A549 (cell line): ENCODE results near the gene KLLN.

Experiments used
- BHLHE40 ChIP-seq: IDR thresholded peaks from 2 replicates; pipeline ENCODE4 v1.6.1; 2012; ENCODE audit warnings: low read depth, low read length, inconsistent platforms
- CTCF ChIP-seq: fragments of >200 bp; sonication (Bioruptor Twin); formaldehyde crosslinking; IDR thresholded peaks from 3 replicates; pipeline ENCODE4 v1.5.1; 2016
- EP300 ChIP-seq, 2 experiments: fragments of >200 bp; sonication (Bioruptor Twin); formaldehyde crosslinking; IDR thresholded peaks; 2 replicates in 1 of 2; 3 replicates in 1 of 2; pipeline ENCODE4 v1.6.1; 2016 to 2017
- ESRRA ChIP-seq: fragments of 150-350 bp; IDR thresholded peaks from 2 replicates; pipeline ENCODE4 v1.6.1; 2014; ENCODE audit warnings: mild to moderate bottlenecking, low read length, borderline replicate concordance
- JUN ChIP-seq, 2 experiments: fragments of >200 bp; sonication (Bioruptor Twin); formaldehyde crosslinking; IDR thresholded peaks; 2 replicates in 1 of 2; 3 replicates in 1 of 2; pipeline ENCODE4 v1.6.1; 2016 to 2017
- POLR2A ChIP-seq: IDR thresholded peaks from 2 replicates; pipeline ENCODE4 v1.6.1; 2012; ENCODE audit warnings: mild to moderate bottlenecking, low read length
- RCOR1 ChIP-seq: fragments of 150-350 bp; IDR thresholded peaks from 2 replicates; pipeline ENCODE4 v1.6.1; 2014; ENCODE audit warnings: antibody characterized with exemption, low read length, low read depth
- RFX5 ChIP-seq: fragments of 450-650 bp; IDR thresholded peaks from 2 replicates; pipeline ENCODE4 v1.7.1; 2014; ENCODE audit warnings: antibody characterized with exemption, mild to moderate bottlenecking, moderate library complexity
- SREBF2 ChIP-seq: fragments of 450-650 bp; IDR thresholded peaks from 2 replicates; pipeline ENCODE4 v1.6.1; 2014; ENCODE audit warnings: mild to moderate bottlenecking, moderate library complexity
- ZNF302 ChIP-seq: fragments of 250-450 bp; sonication (Bioruptor Pico); IDR thresholded peaks from 2 replicates; pipeline ENCODE4 v1.9.0; 2021; ENCODE audit warnings: inconsistent platforms, mild to moderate bottlenecking, moderate library complexity
- TF ChIP-seq, protein P1 (sequence below): fragments of 450-650 bp; IDR thresholded peaks from 2 replicates; pipeline ENCODE4 v1.6.1; 2014; ENCODE audit warnings: antibody characterized with exemption
- TF ChIP-seq, protein P2 (sequence below): fragments of >200 bp; sonication (Bioruptor Twin); formaldehyde crosslinking; IDR thresholded peaks from 2 replicates; pipeline ENCODE4 v1.6.1; 2016
- TF ChIP-seq, protein P3 (sequence below): IDR thresholded peaks from 2 replicates; pipeline ENCODE4 v1.6.1; 2012

- TF ChIP-seq CTCF (no peak), SREBF2 (no peak), RCOR1 (no peak), ZNF302 (CRISPR knock-in tag) (no peak), POLR2A (no peak), RFX5 (no peak), JUN (IDR thresholded peaks at IDR 0.05) (no peak), ESRRA (no peak), EP300 (IDR thresholded peaks at IDR 0.05) (no peak), BHLHE40 (no peak)
- TF ChIP-seq, protein P1, sequence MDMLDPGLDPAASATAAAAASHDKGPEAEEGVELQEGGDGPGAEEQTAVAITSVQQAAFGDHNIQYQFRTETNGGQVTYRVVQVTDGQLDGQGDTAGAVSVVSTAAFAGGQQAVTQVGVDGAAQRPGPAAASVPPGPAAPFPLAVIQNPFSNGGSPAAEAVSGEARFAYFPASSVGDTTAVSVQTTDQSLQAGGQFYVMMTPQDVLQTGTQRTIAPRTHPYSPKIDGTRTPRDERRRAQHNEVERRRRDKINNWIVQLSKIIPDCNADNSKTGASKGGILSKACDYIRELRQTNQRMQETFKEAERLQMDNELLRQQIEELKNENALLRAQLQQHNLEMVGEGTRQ: no peak
- TF ChIP-seq, protein P2, sequence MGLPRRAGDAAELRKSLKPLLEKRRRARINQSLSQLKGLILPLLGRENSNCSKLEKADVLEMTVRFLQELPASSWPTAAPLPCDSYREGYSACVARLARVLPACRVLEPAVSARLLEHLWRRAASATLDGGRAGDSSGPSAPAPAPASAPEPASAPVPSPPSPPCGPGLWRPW: no peak
- TF ChIP-seq, protein P3, sequence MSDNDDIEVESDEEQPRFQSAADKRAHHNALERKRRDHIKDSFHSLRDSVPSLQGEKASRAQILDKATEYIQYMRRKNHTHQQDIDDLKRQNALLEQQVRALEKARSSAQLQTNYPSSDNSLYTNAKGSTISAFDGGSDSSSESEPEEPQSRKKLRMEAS: no peak
These were observed 1.2 kb upstream of the KLLN start for GRCh38 chr10:87864496-87865059.
